Brain microvascular endothelial cell (primary cell): ENCODE measurements around the gene TMEM131.

Source experiments
- DNase-seq: peaks from one replicate; pipeline ENCODE4 v3.0.0-alpha.2; 2020
- H3K27ac ChIP-seq: fragments of 250-450 bp; sonication (Bioruptor Pico); 2 replicates; pipeline ENCODE4 v1.5.1; 2020; ENCODE audit warnings: mild to moderate bottlenecking, moderate library complexity
- H3K27me3 ChIP-seq: fragments of 250-450 bp; sonication (Bioruptor Pico); replicated peaks from 2 replicates; pipeline ENCODE4 v1.5.1; 2020; ENCODE audit warnings: mild to moderate bottlenecking
- H3K36me3 ChIP-seq: fragments of 250-450 bp; sonication (Bioruptor Pico); replicated peaks from 2 replicates; pipeline ENCODE4 v1.5.1; 2020; ENCODE audit warnings: mild to moderate bottlenecking
- H3K4me3 ChIP-seq: 2 replicates; pipeline ENCODE4 v1.5.1; 2011; ENCODE audit warnings: low read depth, mild to moderate bottlenecking, control low read depth, low read length, moderate library complexity
- in situ Hi-C: cut with HindIII; loops from 2 replicates; pipeline ENCODE4 v1.10.0; 2017; ENCODE audit warnings: low sequenced_read_pairs, low pct_ligation_motif_present
- TF ChIP-seq, protein P1 (sequence below): IDR thresholded peaks from 2 replicates; pipeline ENCODE4 v1.5.1; 2011; ENCODE audit warnings: low read depth, mild to moderate bottlenecking, moderate library complexity, low read length, control low read depth, inconsistent platforms; ENCODE audit errors: missing control alignments

Gene TMEM131

DNA sequence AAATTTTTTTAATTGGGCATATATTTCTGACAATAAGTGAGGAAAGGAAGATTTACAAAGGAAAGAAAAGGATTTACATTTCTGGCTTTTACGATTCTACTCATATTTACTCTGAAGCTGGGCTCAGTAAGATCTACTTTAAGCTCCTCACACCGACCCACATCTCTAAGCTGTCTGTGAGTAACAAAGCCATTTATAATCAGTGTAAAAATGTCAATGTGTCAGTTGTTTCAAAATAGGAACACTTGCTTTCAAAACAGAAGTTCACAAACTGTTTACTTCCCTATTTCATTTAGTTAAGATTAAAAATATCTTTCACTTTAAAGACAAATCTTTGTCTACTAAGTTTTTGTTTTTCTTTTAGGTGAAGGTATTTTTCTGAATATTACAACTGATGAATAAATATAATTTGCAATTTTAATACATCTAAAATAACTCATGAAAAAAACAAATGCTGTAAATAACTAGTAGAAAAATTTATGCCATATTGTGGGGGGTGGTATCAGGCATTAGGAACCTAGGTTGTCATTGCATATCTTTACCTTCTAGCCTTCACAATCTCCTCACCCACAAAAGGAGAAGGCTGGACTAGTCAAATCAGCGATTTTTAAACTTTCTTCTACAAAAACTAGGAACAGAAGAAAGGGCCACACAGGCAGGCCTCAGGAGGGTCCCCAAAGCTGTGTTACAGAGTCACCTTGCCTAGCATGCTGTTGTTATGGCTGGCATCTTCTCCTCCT is 64.5 kb downstream of the TMEM131 start:
- DNase-seq = no peak
- Histone ChIP-seq H3K4me3 (no peak overlapping the region), H3K27ac (no peak overlapping the region), H3K36me3 (no peaks in the 10 kb centered on the region), H3K27me3 (no peaks in the 10 kb centered on the region)
- TF ChIP-seq, protein P1, sequence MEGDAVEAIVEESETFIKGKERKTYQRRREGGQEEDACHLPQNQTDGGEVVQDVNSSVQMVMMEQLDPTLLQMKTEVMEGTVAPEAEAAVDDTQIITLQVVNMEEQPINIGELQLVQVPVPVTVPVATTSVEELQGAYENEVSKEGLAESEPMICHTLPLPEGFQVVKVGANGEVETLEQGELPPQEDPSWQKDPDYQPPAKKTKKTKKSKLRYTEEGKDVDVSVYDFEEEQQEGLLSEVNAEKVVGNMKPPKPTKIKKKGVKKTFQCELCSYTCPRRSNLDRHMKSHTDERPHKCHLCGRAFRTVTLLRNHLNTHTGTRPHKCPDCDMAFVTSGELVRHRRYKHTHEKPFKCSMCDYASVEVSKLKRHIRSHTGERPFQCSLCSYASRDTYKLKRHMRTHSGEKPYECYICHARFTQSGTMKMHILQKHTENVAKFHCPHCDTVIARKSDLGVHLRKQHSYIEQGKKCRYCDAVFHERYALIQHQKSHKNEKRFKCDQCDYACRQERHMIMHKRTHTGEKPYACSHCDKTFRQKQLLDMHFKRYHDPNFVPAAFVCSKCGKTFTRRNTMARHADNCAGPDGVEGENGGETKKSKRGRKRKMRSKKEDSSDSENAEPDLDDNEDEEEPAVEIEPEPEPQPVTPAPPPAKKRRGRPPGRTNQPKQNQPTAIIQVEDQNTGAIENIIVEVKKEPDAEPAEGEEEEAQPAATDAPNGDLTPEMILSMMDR = no peak
- in situ Hi-C loops = no loop called here

- H3K36me3 ChIP-seq = peaks cover 5% of the 10 kb centered on the region
- no peak overlapping the region for H3K27ac ChIP-seq
- no peak overlapping the region for H3K4me3 ChIP-seq
- TF ChIP-seq, protein P1 = no peak
- in situ Hi-C loops = no loop called here
- DNase-seq = no peak
- H3K27me3 ChIP-seq = no peaks in the 10 kb centered on the region
Measured at GRCh38 chr2:97928591-97928990, 67.2 kb downstream of the TMEM131 start.

DNA sequence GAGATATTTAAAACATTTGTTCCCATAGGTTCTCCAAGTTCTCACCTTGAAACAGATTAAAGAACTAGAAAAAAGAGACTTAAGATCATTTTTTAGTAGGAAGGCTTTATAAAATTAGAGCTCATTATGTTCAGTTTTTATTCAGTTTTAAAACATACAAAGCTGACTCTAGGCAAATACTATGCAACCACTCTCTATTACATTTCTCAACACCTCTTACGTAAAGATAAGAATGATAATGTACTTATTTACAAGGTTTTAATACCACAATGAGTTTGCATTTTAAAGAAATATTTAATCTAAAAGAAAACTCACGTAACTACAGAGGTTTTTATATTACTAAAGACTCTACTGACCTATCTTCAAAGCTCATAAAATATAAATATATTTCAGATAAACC is 68.8 kb downstream of the TMEM131 start:
- no peak for DNase-seq
- in situ Hi-C loops = no loop called here
- no peak overlapping the region for H3K4me3 ChIP-seq
- H3K27me3 ChIP-seq = no peaks in the 10 kb centered on the region
- peaks cover 5% of the 10 kb centered on the region for H3K36me3 ChIP-seq
- TF ChIP-seq, protein P1 = no peak
- no peak overlapping the region for H3K27ac ChIP-seq

GRCh38 chr2:97924194-97924593 is 71.6 kb downstream of the TMEM131 start:
- H3K27me3 ChIP-seq = no peaks in the 10 kb centered on the region
- in situ Hi-C loops = no loop called here
- H3K36me3 ChIP-seq = peaks cover 5% of the 10 kb centered on the region
- DNase-seq = no peak
- TF ChIP-seq, protein P1 = no peak
- no peak overlapping the region for H3K27ac ChIP-seq
- H3K4me3 ChIP-seq = no peak overlapping the region

- in situ Hi-C loops = no loop called here
Measured at GRCh38 chr2:97919858-97920257, 75.9 kb downstream of the TMEM131 start.

More at GRCh38 chr2:97919858-97920257, 75.9 kb downstream of the TMEM131 start:
- Histone ChIP-seq H3K4me3 (no peak overlapping the region), H3K36me3 (peaks cover 5% of the 10 kb centered on the region), H3K27me3 (no peaks in the 10 kb centered on the region), H3K27ac (no peak overlapping the region)
- no peak for DNase-seq
- TF ChIP-seq, protein P1 = no peak
